IPS-18c (cell line): Measurements from ENCODE around the gene MYBBP1A.

Source experiments
- H3K4me3 ChIP-seq: 2 replicates; pipeline ENCODE4 v1.7.0; 2013; ENCODE audit warnings: low read depth, mild to moderate bottlenecking, low read length, moderate library complexity; ENCODE audit not compliant: insufficient read depth
- H3K9me3 ChIP-seq: one replicate; pipeline ENCODE4 v1.6.1; 2013; ENCODE audit warnings: mild to moderate bottlenecking, low read length, moderate library complexity; ENCODE audit not compliant: control insufficient read depth, insufficient read depth

The MYBBP1A gene

GRCh38 chr17:4536742-4537411, 18.3 kb downstream of the MYBBP1A start:
- Histone ChIP-seq H3K9me3 (no peaks in the 10 kb centered on the region), H3K4me3 (no peak overlapping the region)

DNA sequence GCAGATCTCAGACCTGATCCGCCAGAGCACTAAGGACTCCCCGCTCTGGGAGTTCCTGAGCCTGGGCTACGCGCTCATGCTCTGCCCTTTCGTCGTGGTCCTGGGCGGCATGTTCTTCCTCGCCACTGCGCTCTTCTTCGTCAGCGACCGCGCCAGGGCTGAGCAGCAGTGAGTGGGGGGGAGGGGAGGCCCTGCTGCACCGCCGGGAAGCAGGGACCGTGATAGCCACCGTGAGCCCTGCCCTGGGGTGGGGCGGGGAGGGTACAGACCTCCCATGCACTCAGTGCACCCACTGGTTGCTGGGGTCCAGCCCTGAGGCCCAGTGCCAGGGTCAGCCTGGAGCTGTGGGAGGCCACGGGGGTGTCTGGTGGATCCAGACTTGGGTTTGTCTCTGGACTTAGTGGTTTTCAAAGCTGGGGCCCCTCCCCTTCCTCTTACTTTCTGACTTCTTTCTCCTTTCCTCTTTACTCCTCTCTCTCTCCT, 18.9 kb downstream of the MYBBP1A start:
- no peak overlapping the region for H3K4me3 ChIP-seq
- H3K9me3 ChIP-seq: no peaks in the 10 kb centered on the region

- Histone ChIP-seq H3K9me3 (no peaks in the 10 kb centered on the region), H3K4me3 (no peak overlapping the region)
Observed at GRCh38 chr17:4535667-4536258, 19.4 kb downstream of the MYBBP1A start.

DNA sequence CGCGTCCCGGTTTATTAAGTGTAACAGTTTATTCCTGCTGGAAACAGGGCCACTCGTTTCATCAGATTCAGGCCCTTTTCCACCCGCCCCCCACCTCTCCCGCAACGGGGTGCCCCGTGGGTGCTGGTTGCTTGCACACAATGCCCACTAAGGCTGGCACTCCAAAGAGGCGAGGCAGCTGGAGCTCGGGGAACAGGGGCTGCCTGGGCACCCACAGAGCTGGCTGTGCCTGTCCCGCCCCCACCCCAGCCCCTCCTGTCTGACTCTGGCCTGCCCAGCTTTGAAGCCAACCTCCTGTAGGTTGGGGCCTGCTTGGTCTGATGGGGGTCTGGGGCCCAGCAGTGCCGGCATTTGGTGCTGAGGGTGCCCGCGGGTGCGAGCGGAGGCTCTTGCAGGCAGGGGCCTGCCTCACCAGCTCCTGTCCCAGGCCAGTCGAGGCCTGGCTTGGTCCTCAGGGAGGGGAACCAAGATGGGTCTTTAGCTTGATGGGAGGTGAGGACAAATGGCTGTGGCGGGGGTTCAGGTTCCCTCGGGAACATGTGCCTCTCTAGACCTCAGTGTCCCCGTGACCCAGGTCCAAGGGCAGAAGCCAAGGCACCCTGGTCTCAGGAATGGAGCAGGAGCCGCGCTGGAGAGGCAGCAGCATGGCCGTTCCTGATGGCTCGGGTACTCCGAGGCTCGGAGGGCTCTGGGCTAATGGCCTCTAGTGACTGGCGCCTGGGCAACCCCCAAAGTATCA, 20.1 kb downstream of the MYBBP1A start:
- no peaks in the 10 kb centered on the region for H3K9me3 ChIP-seq
- H3K4me3 ChIP-seq: no peak overlapping the region

DNA sequence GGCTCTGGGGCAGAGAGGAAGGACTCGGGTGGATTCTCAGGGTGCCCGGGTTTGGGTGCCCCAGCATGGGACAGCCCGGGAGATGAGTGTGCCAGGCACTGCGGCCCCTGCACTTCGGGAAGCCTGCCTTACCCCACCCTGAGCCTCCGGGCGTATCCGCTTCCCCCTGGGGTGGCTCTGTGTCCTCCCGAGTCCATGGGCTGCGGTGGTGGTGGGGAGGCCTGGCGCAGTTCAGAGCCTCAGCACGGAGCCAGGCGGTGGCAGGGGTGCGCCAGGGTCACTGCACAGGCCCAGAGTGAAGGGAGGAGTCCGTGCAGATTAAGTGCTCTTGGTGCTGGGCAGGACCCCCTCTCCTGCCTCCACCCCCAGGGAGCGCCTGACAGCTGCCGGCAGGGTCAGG, 20.7 kb downstream of the MYBBP1A start:
- Histone ChIP-seq H3K4me3 (no peak overlapping the region), H3K9me3 (no peaks in the 10 kb centered on the region)

- Histone ChIP-seq H3K9me3 (no peaks in the 10 kb centered on the region), H3K4me3 (no peak overlapping the region)
Observed at GRCh38 chr17:4533523-4534504, 21.4 kb downstream of the MYBBP1A start.

DNA sequence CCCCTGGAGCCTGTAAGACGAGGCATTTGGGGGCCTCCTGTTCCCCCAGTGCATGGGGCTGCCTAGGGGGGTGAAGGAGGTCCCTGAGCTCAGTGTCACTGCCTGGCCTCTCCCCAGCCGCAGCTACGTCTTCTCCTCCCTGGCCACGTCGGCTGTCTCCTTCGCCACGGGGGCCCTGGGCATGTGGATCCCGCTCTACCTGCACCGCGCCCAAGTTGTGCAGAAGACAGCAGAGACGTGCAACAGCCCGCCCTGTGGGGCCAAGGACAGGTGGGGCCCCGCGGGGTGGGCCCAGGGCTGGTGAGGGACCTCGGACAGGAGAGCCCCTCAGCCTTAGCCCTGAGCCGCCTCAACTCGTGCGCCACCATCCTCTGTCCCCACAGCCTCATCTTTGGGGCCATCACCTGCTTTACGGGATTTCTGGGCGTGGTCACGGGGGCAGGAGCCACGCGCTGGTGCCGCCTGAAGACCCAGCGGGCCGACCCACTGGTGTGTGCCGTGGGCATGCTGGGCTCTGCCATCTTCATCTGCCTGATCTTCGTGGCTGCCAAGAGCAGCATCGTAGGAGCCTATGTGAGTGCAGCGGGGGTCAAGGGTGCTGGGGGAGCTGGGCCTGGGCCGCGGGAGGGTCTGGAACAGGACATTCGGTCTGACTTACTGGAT, 22.2 kb downstream of the MYBBP1A start:
- Histone ChIP-seq H3K4me3 (no peak overlapping the region), H3K9me3 (no peaks in the 10 kb centered on the region)

- H3K4me3 ChIP-seq: no peak overlapping the region
- H3K9me3 ChIP-seq: no peaks in the 10 kb centered on the region
Observed at GRCh38 chr17:4531988-4532736, 23.0 kb downstream of the MYBBP1A start.

- Histone ChIP-seq H3K4me3 (no peak overlapping the region), H3K9me3 (no peaks in the 10 kb centered on the region)
Observed at GRCh38 chr17:4530799-4531730, 24.1 kb downstream of the MYBBP1A start.

GRCh38 chr17:4529533-4530152, 25.5 kb downstream of the MYBBP1A start:
- no peak overlapping the region for H3K4me3 ChIP-seq
- H3K9me3 ChIP-seq: no peaks in the 10 kb centered on the region

DNA sequence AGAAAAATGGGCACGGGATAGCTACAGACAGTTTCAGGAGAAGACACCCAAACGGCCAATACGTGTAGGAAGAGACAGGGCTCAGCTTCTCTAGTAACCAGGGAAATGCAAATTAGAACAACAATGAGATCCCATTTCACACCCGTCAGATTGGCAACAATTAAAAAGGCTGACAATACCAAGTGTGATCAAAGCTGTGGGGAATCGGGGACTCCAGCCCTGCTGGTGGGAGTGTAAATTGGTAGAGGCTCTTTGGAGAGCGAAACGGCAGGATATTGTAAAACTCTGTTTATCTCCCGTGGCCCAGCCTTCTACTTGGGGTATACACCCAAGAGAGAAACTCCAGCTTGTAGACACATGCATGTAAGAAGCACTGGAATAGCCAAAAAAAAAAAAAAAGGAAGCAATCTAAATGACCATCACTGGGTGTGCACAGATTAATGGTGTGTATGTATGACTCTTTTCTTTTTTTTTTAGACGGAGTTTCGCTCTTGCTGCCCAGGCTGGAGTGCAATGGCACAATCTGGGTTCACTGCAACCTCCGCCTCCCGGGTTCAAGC, 27.5 kb downstream of the MYBBP1A start:
- H3K4me3 ChIP-seq: no peak overlapping the region
- no peaks in the 10 kb centered on the region for H3K9me3 ChIP-seq

DNA sequence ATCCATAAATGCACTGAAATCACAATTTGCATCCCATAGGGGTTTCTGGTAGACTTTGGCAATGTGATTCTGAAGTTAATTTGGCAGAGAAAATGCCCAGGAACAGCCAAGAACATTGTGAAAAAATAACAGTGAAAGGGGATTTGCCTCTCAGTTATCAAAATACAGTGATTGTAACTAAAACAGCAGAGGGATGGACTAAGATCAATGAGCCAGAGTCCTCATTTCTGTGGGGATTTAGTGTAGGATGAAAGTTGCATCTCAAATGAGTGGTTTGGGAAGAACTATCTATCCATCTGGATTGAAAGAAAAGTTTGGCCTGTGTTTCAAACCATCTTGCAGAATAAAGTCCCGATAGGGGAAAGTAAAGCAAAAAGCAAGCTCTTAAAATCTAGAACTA, 28.1 kb downstream of the MYBBP1A start:
- no peaks in the 10 kb centered on the region for H3K9me3 ChIP-seq

DNA sequence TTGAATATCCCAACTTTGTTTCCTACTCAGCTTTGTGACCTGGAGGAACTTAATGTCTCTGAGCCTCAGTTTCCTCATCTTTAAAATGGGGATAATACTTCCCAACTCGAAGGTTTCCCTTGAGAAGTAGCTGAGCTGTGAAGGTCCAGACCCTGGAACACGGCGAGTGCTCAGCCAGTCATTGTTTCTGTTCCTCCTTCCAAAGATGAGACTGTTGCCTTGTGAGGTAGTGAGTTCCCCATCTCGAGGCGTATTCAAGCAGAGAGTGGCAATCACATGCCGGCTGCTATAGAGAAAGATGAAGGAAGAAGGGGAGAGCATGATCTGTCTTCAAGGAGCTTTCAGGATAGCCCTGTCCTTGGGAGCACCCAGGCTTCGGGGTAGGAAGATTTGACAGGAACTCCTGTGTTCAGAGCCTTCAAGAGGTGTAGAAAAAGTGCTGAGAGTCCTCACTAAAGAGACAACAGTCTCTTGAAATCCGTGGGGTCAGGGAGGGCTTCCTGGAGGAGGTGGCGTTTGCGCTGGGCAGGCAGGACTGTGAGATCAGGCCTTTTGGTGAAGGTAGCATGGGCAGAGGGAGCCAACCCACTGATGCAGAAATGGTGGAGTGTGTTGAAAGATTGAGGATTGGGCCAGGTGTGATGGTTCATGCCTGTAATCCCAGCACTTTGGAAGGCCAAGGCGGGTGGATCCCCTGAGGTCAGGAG, 29.3 kb downstream of the MYBBP1A start:
- H3K4me3 ChIP-seq: no peak overlapping the region
- H3K9me3 ChIP-seq: no peaks in the 10 kb centered on the region

More for the DNA sequence above, 28.1 kb downstream of the MYBBP1A start:
- H3K4me3 ChIP-seq: no peak overlapping the region

DNA sequence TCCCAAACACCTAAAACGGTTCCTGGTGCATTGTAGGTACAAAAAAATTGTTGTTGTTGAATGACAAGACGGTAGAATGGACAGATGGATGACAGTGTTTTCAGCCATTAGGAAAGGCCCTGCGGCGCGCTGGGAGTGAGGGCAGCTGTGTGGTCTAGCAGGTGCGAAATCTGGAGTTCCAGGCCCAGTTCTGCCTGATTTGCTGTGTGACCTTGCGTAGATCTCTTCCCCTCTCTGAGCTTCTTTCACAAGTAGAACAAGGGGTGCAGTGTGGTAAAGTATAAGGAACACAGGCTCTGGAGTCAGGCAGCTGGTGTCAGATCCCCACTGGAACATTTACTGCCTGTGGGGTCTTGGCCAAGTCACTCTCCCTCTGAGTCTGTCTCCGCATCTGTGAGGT, 31.2 kb downstream of the MYBBP1A start:
- no peaks in the 10 kb centered on the region for H3K9me3 ChIP-seq
- H3K4me3 ChIP-seq: no peak overlapping the region
